T-helper 22 cell (primary cell): ENCODE results near the gene ZFPM1.

Source experiments
- DNase-seq: peaks from one replicate; pipeline ENCODE4 v3.0.0-alpha.2; 2020; ENCODE audit warnings: low read depth

The ZFPM1 gene

DNA sequence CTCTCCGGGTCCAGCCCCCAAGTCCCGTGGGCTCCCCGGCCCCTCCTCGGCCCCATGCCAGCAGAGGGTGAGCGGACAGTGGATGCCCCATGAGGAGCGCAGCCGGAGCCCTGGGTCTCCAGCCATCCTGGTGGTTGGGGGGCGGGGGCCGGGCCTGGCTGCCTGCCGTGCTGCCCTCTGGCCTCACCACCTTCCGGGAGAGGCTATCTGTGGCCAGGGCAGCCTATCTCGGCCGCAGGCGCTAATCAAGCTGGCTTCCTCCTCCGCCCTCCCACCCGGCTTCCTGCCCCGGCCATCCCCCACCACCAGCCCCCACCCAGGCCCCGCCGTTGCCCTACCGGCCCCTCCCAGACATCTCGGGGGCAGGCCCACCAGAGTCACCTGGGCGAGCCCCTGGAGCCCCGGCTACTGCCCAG lies 46.8 kb downstream of the ZFPM1 start:
- DNase-seq: no peak

DNA sequence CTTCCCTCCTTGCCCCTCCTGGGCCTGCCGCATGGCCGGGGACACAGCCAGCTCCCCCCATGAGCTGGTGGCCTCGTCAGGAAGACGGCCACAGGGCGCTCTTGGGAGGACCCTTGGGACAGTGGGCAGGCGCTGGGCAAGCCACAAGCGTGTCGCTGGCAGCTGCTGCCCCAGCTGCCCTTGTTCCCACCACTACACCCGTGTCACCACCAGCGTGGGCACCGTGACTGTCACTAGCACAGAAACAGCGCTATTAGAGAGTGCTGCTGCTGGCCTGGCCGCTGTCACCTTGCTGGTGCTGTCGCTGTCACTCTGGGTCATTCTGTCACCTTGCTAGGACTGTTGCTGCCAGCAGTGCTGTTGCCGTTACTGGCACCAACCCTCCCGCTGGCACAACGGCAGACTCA lies 47.2 kb downstream of the ZFPM1 start:
- no peak for DNase-seq

DNA sequence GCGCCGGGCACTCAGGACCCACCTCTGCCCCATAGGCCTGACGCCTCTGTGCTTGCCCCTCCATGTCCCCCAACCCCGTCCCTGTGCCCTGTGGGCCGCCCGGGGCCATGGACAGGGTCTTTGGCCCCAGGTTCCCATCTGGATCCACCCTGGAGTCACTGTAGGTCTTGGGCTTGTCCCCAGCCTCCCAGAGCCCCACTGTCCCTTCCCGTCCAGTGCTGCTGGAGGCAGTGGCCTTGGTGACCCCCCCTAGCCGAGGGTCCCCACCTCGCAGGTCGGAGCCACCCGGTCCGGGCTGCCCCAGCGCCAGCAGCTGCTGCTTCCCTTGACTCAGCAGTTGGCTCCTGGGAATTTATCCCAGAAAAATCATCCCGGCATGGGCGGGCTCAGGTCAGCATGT lies 49.3 kb downstream of the ZFPM1 start:
- DNase-seq: no peak

DNA sequence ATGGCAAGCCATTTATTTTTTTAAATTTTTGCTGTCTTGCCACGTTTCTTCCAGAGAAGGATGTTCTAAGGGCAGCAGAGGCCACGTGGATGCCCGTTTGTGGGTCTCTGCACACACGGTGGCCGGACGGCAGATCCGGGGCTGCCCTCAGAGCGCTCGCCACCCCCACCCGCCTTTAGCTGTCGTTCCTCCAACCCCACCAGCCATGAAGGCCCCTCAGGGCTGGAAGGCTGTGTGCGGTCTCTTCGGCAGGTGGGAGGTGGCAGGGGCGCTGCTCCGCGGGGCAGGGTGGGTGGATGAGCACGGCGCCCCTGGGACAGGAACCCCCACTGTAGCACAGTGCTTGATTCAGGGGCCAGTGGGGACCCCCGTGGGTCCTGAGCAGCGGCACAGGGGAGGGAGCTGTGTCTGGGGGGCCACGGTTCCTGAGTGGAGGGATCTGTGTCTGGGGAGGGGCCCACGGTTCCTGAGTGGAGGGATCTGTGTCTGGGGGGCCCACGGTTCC lies 49.7 kb downstream of the ZFPM1 start:
- DNase-seq: no peak

DNA sequence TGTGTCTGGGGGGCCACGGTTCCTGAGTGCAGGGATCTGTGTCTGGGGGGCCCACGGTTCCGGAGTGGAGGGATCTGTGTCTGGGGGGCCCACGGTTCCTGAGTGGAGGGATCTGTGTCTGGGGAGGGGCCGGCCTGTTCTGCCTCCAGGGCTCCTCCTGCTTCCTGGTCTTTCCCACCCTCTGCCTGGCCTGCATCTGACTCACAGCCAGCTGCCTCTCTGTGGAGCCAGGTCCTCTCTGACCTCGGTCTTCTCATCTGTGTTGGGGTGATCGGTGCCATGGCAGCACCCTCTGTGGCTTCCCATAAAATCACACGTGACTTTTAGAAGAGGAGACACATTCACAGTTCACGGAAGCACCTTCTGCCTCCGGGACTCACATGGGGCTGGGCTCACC lies 50.3 kb downstream of the ZFPM1 start:
- no peak for DNase-seq

DNA sequence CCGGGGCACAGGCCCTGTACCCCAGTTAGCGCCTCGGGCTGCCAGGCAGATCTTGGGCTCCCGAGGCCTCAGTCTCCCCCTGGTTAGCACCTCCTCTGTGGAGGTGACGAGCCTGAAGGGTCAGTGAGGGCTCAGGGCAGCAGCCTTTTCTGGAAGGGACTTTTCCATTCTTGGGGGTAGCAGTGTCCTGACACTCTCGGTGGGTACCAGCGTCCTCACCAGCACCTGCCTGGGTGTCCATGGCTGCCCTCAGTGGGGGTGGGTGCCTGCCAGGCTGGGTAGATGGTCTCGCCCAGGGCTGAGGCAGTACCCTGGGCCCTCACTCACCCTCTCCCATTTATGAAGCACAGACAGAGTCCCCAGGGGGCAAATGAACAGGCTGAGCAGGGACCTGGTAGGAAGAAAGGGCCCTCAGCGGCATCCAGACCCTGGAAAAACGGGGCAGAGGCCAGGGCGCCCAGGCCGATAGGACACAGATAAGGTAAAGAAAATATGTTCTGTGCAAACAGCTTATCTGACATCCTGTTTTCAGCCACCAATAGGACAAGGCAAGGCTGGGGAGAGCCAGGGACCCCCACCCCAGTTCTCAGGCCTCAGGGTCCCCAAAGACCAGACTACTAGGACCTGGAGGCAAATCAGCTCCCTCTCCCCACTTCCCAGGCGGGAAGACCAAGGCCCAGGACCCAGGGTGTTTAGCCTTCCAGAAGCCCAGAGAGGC lies 50.9 kb downstream of the ZFPM1 start:
- no peak for DNase-seq

DNA sequence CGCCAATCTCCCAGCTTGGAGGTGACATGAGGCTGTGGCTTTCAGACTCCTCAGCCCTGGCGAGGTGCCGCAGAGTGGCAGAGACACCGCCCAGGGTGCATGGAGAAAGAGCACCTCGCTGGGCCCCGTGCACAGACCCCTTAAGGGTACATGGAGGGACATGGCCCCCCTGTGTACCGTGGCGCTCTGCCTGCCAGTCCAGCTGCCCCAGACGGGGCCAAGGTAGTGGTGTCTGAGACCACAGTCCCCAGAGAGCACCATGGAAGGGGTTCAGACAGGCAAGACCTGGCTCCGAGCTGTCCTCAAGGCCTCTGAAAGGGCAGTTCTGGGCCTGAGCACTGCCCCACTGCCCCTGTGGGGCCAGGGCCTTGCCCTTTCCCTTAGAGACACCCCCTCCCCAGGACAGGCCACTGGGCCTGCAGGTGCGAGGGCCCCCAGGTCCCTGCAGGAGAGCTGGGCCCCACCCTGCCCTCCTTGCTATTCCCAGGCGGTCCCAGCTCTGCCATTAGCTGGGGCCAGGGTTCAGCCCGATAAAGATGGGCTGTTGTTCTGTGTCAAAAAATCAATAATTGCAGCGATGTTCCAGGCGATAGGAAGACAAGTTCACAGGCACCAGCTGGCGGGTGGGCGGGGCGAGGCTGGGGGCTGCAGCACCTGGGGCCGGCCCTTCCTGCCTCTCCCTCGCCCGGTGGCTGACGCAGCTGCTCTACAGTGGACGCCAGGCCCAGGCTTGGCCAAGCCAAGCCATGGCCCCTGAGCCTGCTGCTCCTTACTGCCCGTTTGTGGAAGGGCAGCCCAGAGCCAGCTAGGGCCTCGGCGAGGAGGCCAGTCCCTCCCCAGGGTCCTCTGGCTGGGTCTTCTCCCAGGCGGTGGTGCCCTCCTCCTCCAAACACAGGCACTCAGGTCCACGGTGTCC lies 51.7 kb downstream of the ZFPM1 start:
- DNase-seq: no peak

DNA sequence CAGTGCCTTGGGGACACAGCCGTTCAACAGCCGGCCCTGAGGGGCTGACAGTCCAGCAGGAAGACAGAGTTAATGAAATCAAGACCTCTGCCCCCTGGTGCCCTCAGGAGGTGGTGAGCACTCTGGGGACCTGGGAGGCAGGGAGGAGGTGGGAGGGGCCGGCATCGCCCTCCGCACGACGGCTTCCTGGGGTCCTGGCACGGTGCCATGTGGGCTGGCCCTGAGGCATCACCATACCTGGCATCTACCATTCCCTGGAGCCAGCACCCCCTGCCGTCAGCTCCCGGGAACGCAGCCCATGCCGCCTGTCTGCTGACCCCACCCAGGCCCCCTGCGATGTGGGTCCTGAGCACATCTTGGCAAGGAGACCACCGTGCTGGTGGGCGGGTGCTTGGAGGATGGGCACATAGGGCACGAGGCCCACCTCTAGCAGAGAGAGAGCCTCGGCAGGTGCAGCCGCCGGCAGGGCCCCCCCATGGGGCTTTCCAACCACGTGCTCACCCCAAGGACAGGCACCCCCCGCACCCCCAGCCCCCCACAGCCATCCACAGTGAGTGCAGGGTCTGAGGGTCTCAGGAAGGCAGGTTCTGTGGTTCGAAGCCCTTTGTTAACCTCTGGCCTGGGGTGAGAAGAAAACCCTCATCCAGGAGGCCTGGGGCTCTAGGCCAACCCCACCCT lies 52.5 kb downstream of the ZFPM1 start:
- peak; percentile 28 for DNase-seq

DNA sequence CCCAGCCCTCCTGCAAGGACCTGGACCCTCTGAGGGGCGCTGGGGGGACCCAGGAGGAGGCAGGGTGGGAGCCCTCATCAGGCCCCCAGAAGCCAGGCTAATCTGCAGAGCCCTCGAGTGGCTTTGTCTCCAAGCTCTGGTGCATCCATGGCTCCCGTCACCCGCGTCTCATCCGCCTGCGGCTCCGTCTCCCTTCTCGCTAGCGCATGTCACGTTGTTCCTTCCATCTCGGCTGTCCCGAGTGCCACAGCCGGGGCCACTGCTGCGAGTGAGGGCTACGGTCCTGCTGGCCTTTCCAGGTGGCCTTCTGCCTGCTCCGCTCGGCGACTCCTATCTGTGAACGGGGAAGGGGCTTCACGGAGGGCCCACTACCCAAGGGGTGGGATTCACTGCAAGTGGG lies 53.6 kb downstream of the ZFPM1 start:
- no peak for DNase-seq

DNA sequence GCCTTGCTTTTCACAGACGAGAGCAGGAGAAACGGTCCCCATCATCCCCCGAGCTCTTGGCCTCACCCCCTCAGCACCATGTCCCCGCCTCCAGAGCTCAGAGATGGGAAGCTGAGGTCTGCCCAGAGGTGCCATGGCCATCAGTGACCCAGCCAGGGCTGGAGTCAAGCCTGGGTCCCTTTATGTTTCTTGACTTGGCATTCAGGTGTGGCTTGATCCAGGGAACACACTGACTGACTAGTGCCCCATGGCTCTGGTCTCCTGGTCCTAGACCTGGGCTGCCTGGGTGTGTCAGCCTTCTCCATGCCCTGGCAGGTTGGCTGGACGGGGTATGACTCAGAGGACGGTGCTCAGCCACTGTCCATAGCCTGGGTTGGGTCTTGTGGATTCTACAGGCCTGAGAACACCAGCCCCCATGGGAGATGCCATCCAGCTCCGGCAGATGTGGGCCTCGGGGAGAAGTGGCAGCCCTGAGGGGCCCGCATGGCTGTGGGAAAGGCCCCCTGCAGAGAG lies 54.2 kb downstream of the ZFPM1 start:
- no peak for DNase-seq

DNA sequence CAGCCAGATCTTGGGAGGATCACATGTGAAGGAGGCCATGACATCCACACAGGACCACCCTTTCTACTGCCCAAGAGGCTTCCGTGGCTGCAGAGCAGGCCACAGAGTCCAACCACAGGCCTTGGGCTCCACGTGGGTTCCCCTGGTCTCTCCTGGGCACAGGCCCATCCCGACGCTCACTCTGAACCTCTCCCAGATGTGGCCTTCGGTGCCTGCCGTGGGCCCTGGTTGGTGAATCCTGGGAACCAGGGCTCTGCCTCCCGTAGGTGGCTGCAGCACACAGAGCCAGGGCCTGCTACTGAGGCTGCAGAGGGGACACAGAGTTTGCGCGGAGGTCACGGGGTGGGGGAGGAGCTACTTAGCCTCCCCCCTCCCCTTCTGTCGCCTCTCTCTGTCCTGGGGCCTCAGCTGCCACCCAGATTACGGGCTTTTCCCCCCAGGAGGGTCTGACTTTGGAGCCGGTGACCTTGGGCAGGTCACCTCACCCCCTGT lies 55.3 kb downstream of the ZFPM1 start:
- no peak for DNase-seq

DNA sequence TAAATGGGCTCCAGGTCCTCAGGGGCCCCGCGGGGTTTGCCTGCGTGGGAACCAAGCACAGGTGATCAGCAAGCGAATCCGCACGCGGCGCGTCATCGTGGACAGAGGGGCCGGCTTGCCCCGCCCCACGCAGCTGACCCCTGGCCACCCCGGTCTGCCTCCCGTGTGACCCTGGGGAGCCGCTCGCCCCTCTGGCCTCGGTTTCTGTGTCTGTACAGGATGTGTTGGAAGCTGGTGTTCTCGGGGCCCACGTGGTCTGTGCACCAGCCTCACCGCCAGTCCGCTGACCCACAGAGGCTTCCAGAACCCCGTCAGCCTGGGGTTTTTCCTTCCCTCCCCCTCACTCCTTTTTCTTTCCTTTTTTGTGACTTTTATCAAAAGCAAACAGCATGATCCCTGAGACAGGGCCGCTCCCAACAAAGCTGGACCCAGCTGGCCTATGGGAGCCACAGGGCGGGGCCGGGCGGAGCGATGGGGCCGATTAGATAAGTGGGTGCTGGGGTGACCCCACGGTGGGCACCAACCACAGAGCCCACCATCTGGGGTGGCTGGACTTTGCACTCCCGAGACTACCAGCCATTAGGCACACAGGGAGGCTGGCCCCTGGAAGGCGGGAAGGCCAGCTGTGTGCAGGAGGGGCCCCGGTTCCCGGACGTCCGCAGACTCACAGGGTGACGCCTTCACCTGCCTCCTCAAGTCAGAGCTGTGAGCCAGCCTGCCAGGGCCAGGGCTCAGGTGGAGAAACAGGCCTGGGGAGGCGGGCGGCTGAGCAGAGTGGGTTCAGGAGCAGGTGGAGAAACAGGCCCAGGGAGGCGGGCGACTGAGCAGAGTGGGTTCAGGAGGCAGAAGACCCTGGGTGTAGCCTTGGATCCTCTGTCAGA lies 56.0 kb downstream of the ZFPM1 start:
- DNase-seq: no peak

DNA sequence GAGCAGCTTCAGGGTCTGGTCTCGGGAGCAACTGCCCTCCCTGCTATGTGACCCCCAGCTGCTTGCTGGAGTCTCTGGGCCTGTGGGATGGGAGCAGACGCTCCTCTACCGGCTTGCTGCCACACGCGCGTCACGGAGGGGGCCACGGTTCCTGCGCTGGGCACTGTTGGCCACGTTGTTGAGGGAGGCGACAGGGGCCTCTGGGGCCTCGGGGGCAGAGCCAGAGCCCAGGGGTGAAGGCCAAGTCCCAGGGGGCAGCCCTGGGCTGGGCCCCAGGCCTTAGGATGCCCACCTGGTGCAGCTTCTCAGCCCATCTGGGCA lies 56.6 kb downstream of the ZFPM1 start:
- no peak for DNase-seq

DNA sequence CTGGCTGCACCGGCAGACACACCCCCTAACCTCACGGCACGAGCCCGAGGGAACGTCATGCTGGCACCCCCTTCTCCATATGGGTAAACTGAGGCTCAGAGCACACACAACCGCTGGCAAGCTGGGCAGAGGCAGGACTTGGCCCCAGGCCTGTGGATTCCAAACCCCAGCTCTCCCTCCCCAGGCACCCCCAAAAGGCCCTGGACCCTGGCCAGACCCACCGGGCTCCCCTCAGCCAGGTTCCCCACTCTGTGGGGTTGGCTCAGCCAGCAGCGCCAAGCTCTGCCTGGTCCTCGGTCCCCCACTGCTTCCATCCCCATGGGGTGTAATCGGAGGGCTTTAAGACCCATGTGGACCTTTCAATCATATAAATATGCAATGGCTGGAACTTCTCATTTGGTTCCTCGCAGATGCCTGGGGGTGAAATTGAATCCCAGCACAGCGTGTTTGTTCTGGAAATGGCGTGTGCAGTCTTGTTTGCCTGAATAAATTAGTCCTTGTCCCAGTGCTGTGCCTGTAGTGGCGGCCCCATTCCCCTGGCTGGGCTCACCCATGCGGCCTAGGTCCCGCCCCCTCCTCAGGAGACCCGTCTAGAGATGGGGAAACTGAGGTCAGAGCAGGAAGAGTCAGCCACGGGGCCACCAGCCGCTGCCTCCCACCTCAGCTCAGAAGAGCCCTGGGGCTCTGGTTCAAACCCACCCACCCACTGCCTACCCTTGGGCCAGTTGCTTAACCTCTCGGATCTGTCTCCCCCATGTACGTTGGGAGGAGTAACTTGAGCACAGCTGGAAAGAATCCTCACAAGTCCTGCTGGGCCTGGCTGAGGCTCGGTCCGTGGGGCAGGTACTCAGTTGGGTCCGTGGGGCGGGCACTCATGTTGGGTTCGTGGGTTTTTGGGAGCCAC lies 57.3 kb downstream of the ZFPM1 start:
- no peak for DNase-seq

DNA sequence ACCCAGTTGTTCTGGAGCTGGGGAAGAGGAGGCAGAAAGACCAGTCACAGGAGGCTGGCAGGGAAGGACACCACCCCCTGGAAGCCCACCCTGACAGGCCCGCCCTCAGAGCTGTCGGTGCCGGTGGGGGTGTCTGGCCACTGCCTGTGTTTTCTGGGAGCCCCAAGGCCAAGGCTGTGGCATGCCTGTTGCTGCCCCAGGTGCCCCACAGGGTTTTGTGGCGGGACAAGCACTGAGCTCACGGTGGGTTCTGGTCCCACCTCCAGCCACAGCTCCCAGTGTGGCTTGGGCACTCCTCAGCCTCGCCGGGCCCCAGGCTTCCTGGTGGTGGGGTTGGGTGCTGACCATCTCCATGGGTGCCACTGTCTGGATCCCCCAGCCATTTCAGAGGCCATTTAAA lies 58.0 kb downstream of the ZFPM1 start:
- DNase-seq: no peak

DNA sequence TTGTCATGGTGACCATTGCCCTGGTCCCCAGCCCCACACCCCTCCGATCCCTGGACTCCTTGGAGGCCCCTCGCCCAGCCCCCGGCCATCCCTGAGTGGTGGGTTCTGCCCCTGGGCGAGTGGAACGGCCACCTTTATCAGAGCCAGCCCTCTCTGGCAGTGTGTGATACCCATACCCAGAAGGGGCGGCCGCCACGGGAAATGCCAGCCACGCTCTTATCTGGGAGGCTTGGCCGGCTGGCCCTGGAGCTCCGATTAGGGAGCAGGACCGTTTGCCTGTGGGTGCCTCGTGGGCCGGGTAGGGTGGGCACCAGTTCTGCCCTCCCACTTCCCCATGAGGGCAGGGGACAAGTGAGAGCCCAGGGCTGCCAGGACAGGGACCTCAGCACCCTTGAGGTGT lies 58.8 kb downstream of the ZFPM1 start:
- DNase-seq: no peak

DNA sequence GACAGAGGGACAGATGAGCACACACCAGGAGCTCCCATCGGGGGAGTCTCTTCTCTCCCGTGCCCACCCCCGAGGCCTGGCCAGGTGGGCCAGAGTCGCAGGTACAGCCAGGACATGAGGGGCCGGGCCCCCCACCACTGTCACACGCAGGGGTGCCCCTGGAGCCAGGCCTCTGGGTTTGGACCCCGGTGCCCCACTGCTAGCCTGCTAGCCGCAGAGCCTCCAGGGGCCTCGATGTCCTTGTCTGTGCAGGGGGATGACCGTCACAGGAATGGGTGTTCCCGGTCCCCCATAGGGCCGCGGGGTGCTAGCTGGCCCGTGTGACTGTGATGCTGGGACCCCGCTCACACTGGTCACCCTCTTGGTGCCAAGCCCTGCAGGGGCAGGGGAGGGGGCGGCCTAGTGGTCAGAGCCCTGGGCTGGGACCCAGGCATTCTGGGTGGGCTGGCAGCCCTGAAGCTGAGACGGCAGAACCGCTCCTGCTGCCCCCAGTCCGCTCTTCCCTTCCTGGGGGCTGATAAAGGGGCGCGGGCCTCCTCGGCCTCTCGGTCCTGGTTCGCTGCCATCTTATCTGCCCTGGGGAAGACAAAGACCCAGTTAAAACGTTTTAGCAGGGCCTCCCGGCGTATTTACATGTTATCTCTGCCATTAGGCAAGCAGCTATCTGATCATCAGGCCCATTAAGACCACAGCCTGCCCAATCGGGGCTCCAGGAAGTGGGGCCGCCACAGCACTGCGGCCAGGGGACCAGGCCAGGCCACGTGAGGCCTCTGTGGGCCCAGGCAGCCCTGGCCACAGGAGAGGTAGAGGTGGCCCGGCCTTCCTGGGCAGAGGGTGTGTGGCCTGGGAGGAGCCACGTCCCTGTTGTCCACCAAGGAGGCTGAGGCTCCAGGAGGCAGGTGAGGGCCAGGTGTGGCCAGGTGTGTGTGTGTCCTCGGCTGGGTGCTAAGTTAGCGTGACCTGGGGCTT lies 59.9 kb downstream of the ZFPM1 start:
- DNase-seq: no peak

DNA sequence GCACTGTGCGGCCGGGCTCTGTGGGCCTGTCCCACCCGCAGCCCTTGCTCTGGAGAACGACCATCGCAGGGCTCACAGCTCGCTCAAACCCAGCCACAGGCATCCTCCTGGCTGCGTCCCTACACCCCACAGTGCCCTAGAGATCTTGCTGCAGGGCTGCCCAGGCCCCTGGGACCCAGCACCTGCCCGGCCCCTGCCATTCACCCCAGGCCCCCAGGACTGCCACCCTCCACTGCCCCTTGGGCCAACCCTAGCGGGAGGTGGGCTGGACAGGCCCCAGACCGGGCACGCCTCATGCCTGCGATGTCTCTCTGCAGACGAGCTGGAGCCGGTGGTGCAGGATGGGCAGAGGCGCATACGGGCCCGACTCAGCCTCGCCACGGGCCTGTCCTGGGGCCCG lies 61.0 kb downstream of the ZFPM1 start:
- no peak for DNase-seq
